Colonic mucosa (tissue), 4 donors: ENCODE measurements around the gene SCYL3. TPM values are rescaled to one million over a fixed set of nuclear protein-coding genes. Genes with fewer than 3 reads are reported as not detected.
"Not testable (repeated sequence)": the region's sequence is repeated elsewhere in the genome, so short reads cannot be mapped to it uniquely, and the experiment has no call there.

Source experiments
- DNase-seq: peaks from one replicate; pipeline ENCODE4 v3.0.0-alpha.2; 2020
- H3K27ac ChIP-seq: fragments of 200-600 bp; one replicate; pipeline ENCODE4 v1.8.0; 2021
- H3K27me3 ChIP-seq: fragments of 200-600 bp; one replicate; pipeline ENCODE4 v1.8.0; 2021
- H3K36me3 ChIP-seq: fragments of 200-600 bp; one replicate; pipeline ENCODE4 v1.8.0; 2021
- H3K4me1 ChIP-seq: fragments of 200-600 bp; one replicate; pipeline ENCODE4 v1.8.0; 2021; ENCODE audit warnings: mild to moderate bottlenecking
- H3K4me3 ChIP-seq: fragments of 200-600 bp; one replicate; pipeline ENCODE4 v1.8.0; 2021
- H3K9ac ChIP-seq, 2 donors: one replicate each; pipeline ENCODE4 v1.7.0; 2013; ENCODE audit warnings: control low read depth in 2 of 2, low read depth in 2 of 2, low read length in 2 of 2
- H3K9me3 ChIP-seq: fragments of 200-600 bp; one replicate; pipeline ENCODE4 v1.8.0; 2021
- intact Hi-C: fragments of 100-400 bp; cut with DNase I; formaldehyde crosslinking; loops from one replicate; pipeline ENCODE4 v1.14.1; 2022
- total RNA-seq, 2 donors: library from RNA; stranded (reverse); fragmentation: NEBNext Ultra II Directional in 1 of 2; extraction: Animal tissue kit (Norgen Biotek cat#: 25700) in 1 of 2; gene quantifications; one replicate each; pipeline ENCODE4 v1.2.1, GENCODE V29; 2021
- TF ChIP-seq, protein P1 (sequence below): fragments of 200-600 bp; IDR thresholded peaks from one replicate; pipeline ENCODE4 v1.8.0; 2022; ENCODE audit warnings: antibody characterized with exemption, mild to moderate bottlenecking
- donor health status: healthy.
- donor health status: DM: no; HTN: no; CAD: no.
- donor health status: DM: no; HTN: no; CAD: no.

Gene SCYL3
- total RNA-seq, 2 donors from 2014 or later: 11.6 to 15.8 TPM

DNA sequence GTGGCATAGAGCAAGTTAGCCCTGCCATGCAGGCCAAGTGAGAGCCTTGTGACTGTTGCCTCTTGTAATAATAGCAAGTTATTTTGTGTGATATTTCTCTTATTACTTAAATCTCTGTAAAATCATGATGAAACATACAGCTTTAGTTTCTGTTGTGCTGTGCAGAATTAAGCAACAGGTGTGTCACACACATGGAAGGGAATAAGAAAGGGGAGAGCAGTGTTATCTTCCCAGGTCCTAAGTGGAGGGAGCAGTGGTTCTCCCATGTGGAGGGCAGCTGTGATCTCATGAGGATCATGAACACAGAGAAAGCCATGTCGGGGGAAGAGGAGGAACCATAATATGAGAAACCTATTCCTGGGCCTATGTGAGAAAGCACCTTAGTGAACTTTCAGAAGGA is 25.2 kb upstream of the SCYL3 start:
- intact Hi-C loops: no loop called here
- Histone ChIP-seq H3K36me3 (no peaks in the 10 kb centered on the region), H3K4me1 (no peaks in the 10 kb centered on the region), H3K4me3 (no peak overlapping the region), H3K27ac (no peak overlapping the region), H3K9me3 (no peaks in the 10 kb centered on the region), H3K27me3 (no peaks in the 10 kb centered on the region), H3K9ac (no peak overlapping the region)
- TF ChIP-seq, protein P1, sequence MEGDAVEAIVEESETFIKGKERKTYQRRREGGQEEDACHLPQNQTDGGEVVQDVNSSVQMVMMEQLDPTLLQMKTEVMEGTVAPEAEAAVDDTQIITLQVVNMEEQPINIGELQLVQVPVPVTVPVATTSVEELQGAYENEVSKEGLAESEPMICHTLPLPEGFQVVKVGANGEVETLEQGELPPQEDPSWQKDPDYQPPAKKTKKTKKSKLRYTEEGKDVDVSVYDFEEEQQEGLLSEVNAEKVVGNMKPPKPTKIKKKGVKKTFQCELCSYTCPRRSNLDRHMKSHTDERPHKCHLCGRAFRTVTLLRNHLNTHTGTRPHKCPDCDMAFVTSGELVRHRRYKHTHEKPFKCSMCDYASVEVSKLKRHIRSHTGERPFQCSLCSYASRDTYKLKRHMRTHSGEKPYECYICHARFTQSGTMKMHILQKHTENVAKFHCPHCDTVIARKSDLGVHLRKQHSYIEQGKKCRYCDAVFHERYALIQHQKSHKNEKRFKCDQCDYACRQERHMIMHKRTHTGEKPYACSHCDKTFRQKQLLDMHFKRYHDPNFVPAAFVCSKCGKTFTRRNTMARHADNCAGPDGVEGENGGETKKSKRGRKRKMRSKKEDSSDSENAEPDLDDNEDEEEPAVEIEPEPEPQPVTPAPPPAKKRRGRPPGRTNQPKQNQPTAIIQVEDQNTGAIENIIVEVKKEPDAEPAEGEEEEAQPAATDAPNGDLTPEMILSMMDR: no peak
- no peak for DNase-seq

GRCh38 chr1:169918220-169918619 is 24.5 kb upstream of the SCYL3 start:
- DNase-seq, H3K9me3 ChIP-seq, H3K36me3 ChIP-seq, H3K4me1 ChIP-seq, H3K27ac ChIP-seq, H3K27me3 ChIP-seq, intact Hi-C loops, H3K9ac ChIP-seq, H3K4me3 ChIP-seq: not testable (repeated sequence)

DNA sequence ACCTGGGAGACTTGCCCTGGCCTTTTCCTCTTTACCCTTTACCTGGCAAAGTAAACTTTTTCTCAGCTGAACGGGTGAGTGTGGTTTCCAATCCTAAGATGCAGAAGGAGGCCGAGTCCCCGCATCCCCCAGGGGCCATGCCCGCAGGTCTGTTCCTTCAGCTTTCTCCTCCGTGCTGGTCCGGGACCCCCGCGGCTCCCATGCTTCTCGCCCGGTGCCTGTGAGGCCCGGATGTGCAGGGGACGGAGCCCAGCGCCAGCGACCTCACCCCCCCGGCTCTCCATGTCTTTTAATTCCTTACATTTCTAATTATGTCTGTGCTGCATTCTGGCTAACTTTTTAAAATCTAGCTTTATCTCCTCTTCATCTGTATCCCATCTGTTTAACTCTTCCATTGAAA is 21.5 kb upstream of the SCYL3 start:
- H3K4me3 ChIP-seq: no peak overlapping the region
- intact Hi-C loops: no loop called here
- no peaks in the 10 kb centered on the region for H3K36me3 ChIP-seq
- no peak overlapping the region for H3K9ac ChIP-seq
- no peak for DNase-seq
- H3K27ac ChIP-seq: no peak overlapping the region
- no peaks in the 10 kb centered on the region for H3K9me3 ChIP-seq
- no peaks in the 10 kb centered on the region for H3K27me3 ChIP-seq
- no peaks in the 10 kb centered on the region for H3K4me1 ChIP-seq
- TF ChIP-seq, protein P1: no peak

- no peak overlapping the region for H3K4me3 ChIP-seq
- TF ChIP-seq, protein P1: no peak
- intact Hi-C loops: no loop called here
Observed at GRCh38 chr1:169914531-169914930, 20.8 kb upstream of the SCYL3 start.

GRCh38 chr1:169909499-169909898 is 15.8 kb upstream of the SCYL3 start:
- H3K4me3 ChIP-seq: no peak overlapping the region
- H3K4me1 ChIP-seq: no peaks in the 10 kb centered on the region
- no peak for DNase-seq
- TF ChIP-seq, protein P1: no peak
- no peak overlapping the region for H3K9ac ChIP-seq
- no peaks in the 10 kb centered on the region for H3K27me3 ChIP-seq
- H3K9me3 ChIP-seq: no peaks in the 10 kb centered on the region
- intact Hi-C loops: no loop called here
- H3K36me3 ChIP-seq: no peaks in the 10 kb centered on the region
- H3K27ac ChIP-seq: no peak overlapping the region

More at GRCh38 chr1:169914531-169914930, 20.8 kb upstream of the SCYL3 start:
- no peaks in the 10 kb centered on the region for H3K27me3 ChIP-seq
- no peaks in the 10 kb centered on the region for H3K36me3 ChIP-seq
- H3K9ac ChIP-seq: no peak overlapping the region
- no peaks in the 10 kb centered on the region for H3K4me1 ChIP-seq
- no peaks in the 10 kb centered on the region for H3K9me3 ChIP-seq
- DNase-seq: no peak
- H3K27ac ChIP-seq: no peak overlapping the region

DNA sequence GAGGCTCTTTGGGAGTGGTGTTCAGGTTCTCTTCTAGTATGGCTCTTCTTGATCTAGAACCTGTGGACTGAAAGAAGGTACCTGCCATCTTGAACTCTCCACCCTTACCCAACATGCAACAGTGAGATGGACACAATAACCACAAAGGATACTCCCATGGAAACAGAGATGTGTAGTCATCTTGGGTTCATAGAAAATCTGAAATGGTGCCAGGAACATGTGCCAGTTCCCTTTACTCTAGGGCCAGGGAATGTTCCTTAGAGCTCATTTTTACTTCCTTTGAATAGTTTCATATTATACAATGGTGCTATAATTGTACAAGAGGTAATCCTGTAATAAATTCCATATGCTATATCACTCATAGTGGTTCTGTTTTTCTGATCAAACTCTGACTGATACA is 13.2 kb upstream of the SCYL3 start:
- DNase-seq: no peak
- no peak overlapping the region for H3K27ac ChIP-seq

More for the DNA sequence above, 13.2 kb upstream of the SCYL3 start:
- Histone ChIP-seq H3K4me1 (no peaks in the 10 kb centered on the region), H3K36me3 (no peaks in the 10 kb centered on the region), H3K4me3 (no peak overlapping the region), H3K9me3 (no peaks in the 10 kb centered on the region), H3K27me3 (no peaks in the 10 kb centered on the region), H3K9ac (no peak overlapping the region)
- TF ChIP-seq, protein P1: no peak
- intact Hi-C loops: no loop called here
